GM18498 (cell line): ENCODE results near the gene TLR9.

Source experiments
- ATAC-seq: cut with Tn5 transposase; IDR thresholded peaks from one replicate; pipeline ENCODE4 v1.9.1; 2021; ENCODE audit warnings: mild to moderate bottlenecking, moderate library complexity; ENCODE audit not compliant: unreplicated experiment

The TLR9 gene

GRCh38 chr3:52232279-52233107 is 7.0 kb upstream of the TLR9 start:
- ATAC-seq: no peak

GRCh38 chr3:52231502-52232278 is 6.2 kb upstream of the TLR9 start:
- ATAC-seq: peak; percentile 39

- no peak for ATAC-seq
Observed at GRCh38 chr3:52230889-52231499, 5.5 kb upstream of the TLR9 start.

- ATAC-seq: no peak
Observed at GRCh38 chr3:52230461-52230860, 5.0 kb upstream of the TLR9 start.

- no peak for ATAC-seq
Observed at GRCh38 chr3:52229656-52230055, 4.2 kb upstream of the TLR9 start.

- ATAC-seq: no peak
Observed at GRCh38 chr3:52228751-52229291, 3.4 kb upstream of the TLR9 start.

GRCh38 chr3:52228266-52228665 is 2.8 kb upstream of the TLR9 start:
- ATAC-seq: no peak

- ATAC-seq: no peak
Observed at GRCh38 chr3:52227766-52228165, 2.3 kb upstream of the TLR9 start.

- ATAC-seq: no peak
Observed at GRCh38 chr3:52227117-52227516, 1.7 kb upstream of the TLR9 start.

- ATAC-seq: peak; percentile 17
Observed at GRCh38 chr3:52226229-52226817, 878 bp upstream of the TLR9 start.

- no peak for ATAC-seq
Observed at GRCh38 chr3:52223449-52224408, 1.7 kb downstream of the TLR9 start.

- no peak for ATAC-seq
Observed at GRCh38 chr3:52222319-52223221, 2.9 kb downstream of the TLR9 start.

GRCh38 chr3:52221563-52222318 is 3.7 kb downstream of the TLR9 start:
- no peak for ATAC-seq

GRCh38 chr3:52221141-52221562 is 4.3 kb downstream of the TLR9 start:
- ATAC-seq: no peak

- no peak for ATAC-seq
Observed at GRCh38 chr3:52220380-52221026, 4.9 kb downstream of the TLR9 start.

GRCh38 chr3:52218937-52219650 is 6.4 kb downstream of the TLR9 start:
- ATAC-seq: no peak

GRCh38 chr3:52218454-52218853 is 7.0 kb downstream of the TLR9 start:
- ATAC-seq: no peak
